ENCODE measurements around the gene IRAK2.
"Not testable (repeated sequence)": the region's sequence is repeated elsewhere in the genome, so short reads cannot be mapped to it uniquely, and the experiment has no call there.

IRAK2 gene

DNA sequence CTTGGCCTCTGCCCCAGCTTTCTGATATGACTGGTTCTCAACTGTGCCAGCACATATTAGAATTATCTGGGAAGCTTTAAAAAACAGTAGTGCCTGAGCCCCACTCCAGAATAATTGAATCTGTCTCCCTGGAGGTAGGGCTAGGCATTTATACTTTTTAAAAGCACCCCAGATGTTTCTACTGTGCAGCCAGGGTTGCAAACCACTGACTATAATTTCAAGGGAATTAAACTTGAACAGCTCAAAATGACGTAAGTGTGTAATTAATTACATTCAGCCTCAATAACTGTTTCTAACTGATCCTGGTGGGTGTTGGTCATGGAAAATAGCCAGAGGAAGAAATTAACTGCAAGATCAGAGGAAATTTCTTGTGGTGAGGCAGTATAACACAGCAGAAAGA is 4.4 kb upstream of the IRAK2 start:
- POLR2A ChIA-PET (ENCODE audit: low non-redundant PET) = no interaction called here
- no peak for DNase-seq (ENCODE audit: low spot score)
- H3K27ac ChIP-seq = no peak overlapping the region

GRCh38 chr3:10160925-10161324 is 3.8 kb upstream of the IRAK2 start:
- TF ChIP-seq CTCF (conservative IDR thresholded peaks at IDR 0.05; ENCODE audit: low read depth) = no peak
- ChIA-PET POLR2A (ENCODE audit: low non-redundant PET) (no interaction called here), CTCF (no interaction called here)
- no peak for DNase-seq (ENCODE audit: low spot score)
- no peak overlapping the region for H3K27ac ChIP-seq

More for the DNA sequence above, 4.4 kb upstream of the IRAK2 start:
- CTCF ChIA-PET = no interaction called here
- no peak for TF ChIP-seq CTCF (conservative IDR thresholded peaks at IDR 0.05; ENCODE audit: low read depth)

- POLR2A ChIA-PET (ENCODE audit: low non-redundant PET) = no interaction called here
- H3K27ac ChIP-seq = no peak overlapping the region
- no peak for TF ChIP-seq CTCF (conservative IDR thresholded peaks at IDR 0.05; ENCODE audit: low read depth)
- CTCF ChIA-PET = no interaction called here
- no peak for DNase-seq (ENCODE audit: low spot score)
Observed at GRCh38 chr3:10162185-10162584, 2.5 kb upstream of the IRAK2 start.

DNA sequence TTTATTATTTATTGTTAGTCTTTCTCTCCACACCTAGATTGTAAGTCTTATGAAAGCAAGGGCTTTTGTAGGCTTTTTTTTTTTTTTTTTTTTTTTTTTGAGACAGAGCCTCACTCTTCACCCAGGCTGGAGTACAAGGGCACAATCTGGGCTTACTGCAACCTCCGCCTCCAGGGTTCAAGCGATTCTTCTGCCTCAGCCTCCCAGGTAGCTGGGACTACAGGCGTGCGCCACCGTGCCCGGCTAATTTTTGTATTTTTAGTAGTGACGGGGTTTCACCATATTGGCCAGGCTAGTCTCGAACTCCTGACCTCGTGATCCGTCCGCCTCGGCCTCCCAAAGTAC is 546 bp upstream of the IRAK2 start:
- H3K27ac ChIP-seq = peak overlapping the region; percentile 77
- CTCF ChIA-PET = interaction anchor here (0.6 to 1.1 kb wide), 3 partner anchors 29 to 66 kb away, joined by 3 to 12 read pairs (median 8); no protein-coding TSS in a partner anchor
- DNase-seq (ENCODE audit: low spot score); POLR2A ChIA-PET (ENCODE audit: low non-redundant PET): not testable (repeated sequence)

DNA sequence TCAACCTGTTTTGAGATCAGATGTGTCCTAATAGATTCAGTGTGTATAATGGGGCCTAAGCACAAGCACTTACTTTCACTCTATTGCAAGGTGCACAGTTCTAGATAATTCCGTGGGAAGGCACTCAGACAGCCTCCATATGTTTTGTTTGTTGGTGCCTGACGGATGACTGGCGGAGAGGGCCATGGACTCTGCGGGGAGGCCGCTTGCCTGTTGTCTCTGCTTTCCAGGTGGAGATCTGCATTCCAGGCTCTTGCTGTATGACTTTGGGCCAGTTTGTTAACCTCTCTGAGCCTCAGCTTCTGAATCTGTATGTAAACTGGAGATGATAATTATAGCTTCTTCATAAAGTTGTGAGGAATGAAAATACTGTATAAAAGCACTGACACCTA is 1.5 kb downstream of the IRAK2 start:
- no peak for TF ChIP-seq CTCF (conservative IDR thresholded peaks at IDR 0.05; ENCODE audit: low read depth)
- H3K27ac ChIP-seq = peak overlapping the region; percentile 77
- DNase-seq (ENCODE audit: low spot score) = no peak
- ChIA-PET POLR2A (ENCODE audit: low non-redundant PET) (no interaction called here), CTCF (no interaction called here)

GRCh38 chr3:10169000-10169496 is 4.3 kb downstream of the IRAK2 start:
- ChIA-PET POLR2A (ENCODE audit: low non-redundant PET) (no interaction called here), CTCF (no interaction called here)
- no peak overlapping the region for H3K27ac ChIP-seq
- no peak for TF ChIP-seq CTCF (conservative IDR thresholded peaks at IDR 0.05; ENCODE audit: low read depth)
- DNase-seq (ENCODE audit: low spot score) = no peak

GRCh38 chr3:10170915-10171478 is 6.3 kb downstream of the IRAK2 start:
- CTCF ChIA-PET = no interaction called here
- H3K27ac ChIP-seq = peak overlapping the region; percentile 64
- POLR2A ChIA-PET (ENCODE audit: low non-redundant PET) = no interaction called here
- TF ChIP-seq CTCF (conservative IDR thresholded peaks at IDR 0.05; ENCODE audit: low read depth) = no peak
- no peak for DNase-seq (ENCODE audit: low spot score)

All from RWPE1 (cell line).